ENCODE measurements around the gene P4HTM.

The P4HTM gene

DNA sequence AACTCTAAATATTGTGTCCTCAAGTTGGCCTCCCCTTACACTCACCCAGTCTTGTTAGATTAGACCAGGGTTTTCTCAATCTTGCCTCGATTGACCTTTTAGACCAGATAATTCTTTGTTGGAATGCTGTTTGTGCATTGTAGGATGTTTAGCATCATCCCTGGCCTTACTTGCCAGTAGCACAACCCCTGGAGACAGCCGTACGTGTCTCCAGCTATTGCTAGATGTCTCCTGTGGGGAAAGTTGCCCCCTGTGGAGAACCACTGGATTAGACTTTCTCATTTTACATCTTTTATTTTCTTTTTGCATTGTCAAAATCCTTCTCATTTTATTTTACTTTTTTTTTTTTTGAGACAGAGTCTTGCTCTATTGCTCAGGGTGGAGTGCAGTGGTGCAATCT, 19.4 kb downstream of the P4HTM start:
- no peak for DNase-seq

DNA sequence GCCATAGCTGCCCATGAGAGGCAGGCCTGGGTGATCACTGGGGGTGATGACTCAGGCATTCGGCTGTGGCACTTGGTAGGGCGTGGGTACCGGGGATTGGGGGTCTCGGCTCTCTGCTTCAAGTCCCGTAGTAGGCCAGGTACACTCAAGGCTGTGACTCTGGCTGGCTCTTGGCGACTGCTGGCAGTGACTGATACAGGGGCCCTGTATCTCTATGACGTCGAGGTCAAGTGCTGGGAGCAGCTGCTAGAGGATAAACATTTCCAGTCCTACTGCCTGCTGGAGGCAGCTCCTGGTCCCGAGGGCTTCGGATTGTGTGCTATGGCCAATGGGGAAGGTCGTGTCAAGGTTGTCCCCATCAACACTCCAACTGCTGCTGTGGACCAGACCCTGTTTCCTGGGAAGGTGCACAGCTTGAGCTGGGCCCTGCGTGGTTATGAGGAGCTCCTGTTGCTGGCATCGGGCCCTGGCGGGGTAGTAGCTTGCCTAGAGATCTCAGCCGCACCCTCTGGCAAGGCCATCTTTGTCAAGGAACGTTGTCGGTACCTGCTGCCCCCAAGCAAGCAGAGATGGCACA, 22.5 kb downstream of the P4HTM start:
- no peak for DNase-seq

DNA sequence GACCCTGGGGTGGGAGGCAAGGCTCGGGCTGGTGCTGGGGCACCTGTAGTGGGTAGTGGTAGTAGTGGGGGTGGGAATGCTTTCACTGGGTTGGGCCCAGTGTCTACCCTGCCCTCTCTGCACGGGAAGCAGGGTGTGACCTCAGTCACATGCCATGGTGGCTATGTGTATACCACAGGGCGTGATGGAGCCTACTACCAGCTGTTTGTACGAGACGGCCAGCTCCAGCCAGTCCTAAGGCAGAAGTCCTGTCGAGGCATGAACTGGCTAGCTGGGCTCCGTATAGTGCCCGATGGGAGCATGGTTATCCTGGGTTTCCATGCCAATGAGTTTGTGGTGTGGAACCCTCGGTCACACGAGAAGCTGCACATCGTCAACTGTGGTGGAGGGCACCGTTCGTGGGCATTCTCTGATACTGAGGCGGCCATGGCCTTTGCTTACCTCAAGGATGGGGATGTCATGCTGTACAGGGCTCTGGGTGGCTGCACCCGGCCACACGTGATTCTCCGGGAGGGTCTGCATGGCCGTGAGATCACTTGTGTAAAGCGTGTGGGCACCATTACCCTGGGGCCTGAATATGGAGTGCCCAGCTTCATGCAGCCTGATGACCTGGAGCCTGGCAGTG, 23.2 kb downstream of the P4HTM start:
- DNase-seq: no peak

DNA sequence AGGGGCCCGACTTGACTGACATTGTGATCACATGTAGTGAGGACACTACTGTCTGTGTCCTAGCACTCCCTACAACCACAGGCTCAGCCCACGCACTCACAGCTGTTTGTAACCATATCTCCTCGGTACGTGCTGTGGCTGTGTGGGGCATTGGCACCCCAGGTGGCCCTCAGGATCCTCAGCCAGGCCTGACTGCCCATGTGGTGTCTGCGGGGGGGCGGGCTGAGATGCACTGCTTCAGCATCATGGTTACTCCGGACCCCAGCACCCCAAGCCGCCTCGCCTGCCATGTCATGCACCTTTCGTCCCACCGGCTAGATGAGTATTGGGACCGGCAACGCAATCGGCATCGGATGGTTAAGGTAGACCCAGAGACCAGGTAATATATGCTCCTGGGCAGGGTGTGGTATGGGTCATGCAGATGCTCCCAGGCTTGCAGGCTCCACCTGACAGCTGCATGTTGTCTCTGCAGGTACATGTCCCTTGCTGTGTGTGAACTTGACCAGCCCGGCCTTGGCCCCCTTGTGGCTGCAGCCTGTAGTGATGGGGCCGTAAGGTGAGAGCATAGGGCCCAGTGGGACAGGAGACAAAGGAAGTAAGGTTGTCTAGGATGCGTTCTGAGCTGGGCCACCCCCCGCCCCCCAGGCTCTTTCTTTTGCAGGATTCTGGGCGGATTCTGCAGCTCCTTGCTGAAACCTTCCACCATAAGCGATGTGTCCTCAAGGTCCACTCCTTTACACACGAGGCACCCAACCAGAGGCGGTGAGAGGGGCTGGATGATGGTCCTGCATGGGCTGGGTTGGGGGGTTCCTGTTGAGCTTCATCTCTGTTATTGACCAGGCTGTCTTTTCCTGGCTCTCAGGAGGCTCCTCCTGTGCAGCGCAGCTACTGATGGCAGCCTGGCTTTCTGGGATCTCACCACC, 24.0 kb downstream of the P4HTM start:
- no peak for DNase-seq

DNA sequence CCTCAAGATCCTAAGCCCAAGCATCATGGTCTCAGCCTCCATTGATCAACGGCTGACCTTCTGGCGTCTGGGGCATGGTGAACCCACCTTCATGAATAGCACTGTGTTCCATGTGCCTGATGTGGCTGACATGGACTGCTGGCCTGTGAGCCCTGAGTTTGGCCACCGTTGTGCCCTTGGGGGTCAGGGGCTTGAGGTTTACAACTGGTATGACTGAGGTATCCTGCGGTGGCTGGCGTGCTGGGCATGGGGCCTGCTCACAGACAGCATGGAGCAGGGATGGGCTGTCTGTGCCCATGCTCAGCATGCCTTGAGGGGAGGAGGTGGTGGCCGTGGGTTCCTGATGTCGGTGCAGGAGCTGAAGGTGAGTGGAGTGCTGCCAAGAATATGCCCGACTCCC, 25.0 kb downstream of the P4HTM start:
- DNase-seq: no peak

DNA sequence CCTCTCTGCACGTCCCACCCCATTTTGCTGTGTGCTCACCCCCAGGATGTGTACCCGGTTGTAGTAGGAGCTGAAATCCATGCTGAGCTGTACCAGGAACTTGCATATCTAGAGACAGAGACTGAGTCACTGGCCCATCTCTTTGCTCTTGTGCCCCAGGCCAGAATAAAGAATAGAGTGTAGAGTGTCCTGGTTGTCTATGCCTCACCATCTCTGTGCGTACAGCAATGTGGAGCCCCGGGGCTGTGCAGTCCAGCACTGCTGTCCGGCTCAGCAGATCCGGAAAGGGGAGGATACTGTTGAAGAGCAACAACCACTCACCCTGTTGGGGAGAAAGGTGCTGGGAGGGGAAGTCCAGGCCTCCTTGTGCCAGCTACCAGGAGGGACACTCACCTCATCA, 25.7 kb downstream of the P4HTM start:
- no peak for DNase-seq

DNA sequence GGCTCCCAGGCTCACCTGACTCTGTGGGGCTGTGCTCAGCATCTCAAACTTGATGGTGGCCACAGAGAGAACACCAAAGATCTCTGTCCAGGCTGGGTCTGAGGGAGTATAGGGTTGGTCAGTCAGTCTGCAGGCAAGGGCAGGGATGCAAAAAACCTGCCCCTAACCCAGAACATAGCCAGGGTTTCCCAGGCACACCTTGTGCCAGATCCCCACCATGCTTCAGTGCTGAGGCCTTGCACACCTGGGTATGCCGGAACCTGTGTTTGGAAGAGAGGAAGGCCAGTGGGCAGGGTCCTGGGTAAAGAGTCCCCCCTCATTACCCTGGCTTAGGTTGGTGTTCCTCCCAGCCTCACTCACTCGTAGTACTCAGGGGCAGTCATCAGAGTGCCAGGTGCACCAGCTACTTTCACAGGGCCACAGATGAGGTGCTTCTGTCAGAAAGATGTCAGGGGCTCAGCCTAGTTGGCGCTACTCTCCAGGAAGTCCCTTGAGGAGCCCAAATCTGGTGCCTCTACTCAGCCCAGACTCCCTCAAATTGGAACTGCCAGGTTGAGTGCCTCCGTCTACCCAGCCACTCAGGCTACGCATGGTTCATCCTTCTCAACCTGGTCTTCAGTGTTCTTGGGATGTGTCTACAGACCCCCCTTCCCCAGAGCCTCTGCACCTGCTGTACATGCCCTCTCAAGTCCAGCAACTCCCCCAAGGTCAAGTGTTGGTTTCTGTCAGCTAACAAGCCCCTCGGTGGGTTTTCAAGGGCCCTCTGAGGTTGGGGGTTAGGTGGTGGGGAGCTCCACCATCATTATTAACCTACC, 26.6 kb downstream of the P4HTM start:
- no peak for DNase-seq

DNA sequence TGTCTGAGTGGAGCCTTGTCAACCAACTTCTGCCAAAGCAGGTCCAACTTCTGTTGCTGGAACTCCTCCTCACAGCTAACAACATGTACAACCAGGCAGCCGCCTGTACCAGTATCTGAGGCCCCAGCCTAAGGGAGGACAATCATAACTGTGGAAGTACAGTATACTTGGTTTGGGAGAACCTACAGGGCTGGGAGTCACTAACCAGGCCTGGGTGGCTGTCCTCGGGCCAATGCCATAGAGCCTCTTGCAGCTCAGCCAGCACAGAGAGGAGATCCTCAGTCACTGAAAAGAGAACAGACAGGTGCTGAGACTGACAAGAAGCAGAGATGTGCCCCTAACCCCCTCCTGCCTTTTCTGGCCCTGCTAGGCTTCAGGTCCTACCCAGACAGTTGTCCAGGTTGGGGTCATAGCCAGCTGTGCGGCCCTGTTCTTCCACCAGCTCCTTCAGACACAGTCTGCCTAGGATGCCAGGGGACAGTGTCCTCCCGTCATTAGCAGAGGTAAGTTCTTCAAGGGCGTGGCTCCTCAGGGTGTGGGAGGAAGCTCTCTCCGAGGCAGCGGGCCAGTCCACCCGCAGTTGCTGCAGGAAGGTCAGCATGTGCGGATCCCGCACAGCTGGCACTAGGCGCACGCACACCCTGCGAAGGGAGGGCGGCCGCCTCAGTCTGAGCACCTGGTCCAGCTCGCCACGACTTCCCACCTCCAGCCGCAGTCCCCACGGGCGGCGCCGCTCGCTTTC, 27.4 kb downstream of the P4HTM start:
- no peak for DNase-seq

DNA sequence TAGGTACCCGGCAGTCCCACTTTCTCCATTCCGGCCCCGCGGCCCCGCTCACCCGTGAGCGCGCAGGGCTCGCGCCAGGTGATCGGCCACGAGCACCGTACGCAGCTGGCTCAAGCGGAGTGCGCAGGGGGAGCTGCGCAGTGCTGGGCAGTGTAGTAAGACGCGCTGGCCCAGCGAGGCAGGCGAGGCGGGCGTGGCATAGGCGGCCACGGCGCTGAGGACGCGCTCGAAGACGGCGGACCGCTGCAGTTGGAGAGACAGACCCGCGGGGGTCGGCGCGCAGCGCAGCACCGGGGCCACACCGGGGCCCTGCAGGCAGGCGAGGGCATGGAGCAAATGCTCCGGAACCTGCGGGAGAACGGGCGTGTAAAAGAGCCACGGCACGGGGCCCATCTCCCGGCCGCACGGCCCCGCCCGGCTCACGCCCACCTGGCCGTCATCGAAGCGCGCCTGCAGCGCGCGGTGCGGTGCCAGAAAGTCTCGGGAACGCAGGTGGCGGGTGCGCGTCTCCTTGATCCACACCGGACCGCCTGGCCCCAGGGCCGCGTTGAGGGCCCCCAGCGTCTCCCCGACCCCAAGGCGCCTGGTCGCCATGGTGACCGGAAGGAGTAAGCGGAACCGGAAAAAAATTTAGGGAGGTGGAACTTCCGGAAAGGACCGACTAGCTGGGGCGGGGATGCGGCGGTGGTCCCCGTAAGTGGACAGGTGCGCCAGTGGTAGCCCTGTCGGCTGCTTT, 28.1 kb downstream of the P4HTM start, which contains the start of gene DALRD3:
Gene DALRD3, minus strand, starts transcription at position 610 of the 736 bp plus-strand sequence. Its CDS starts 16 bp downstream, at position 594.
- peak; percentile 80 for DNase-seq

DNA sequence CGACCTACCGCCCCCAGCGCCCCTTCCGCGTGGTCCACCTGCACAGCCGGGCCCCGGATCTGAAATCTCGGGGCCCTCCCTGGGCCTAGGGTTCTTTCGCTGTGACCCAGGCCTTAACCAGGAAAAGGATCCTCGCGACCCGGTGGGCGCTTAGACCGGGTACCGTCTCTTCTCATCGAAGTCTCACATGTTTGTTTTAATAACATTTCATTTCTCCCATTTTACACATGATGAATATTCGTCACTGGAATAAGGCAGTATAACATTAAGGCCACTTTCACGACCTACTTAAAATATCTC, 28.6 kb downstream of the P4HTM start:
- no peak for DNase-seq

DNA sequence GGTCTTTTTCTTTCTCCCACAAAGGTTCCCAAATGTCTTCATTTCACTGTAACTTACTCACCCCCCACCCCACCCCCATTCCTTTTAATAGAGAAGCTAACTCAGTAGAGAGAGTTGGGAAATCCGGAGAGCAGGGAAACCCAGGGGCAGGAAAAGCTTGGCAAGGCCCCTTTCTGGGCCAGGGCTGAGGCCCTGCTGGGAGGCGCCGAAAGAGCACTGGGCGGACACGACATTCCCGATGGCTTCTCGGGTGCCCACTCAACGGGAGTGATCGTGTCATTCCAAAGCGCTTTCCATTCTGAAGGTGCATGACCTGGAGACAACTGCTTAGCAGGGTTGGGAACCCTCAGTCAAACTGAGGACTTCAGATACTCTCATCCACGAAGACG, 29.9 kb downstream of the P4HTM start:
- DNase-seq: no peak

DNA sequence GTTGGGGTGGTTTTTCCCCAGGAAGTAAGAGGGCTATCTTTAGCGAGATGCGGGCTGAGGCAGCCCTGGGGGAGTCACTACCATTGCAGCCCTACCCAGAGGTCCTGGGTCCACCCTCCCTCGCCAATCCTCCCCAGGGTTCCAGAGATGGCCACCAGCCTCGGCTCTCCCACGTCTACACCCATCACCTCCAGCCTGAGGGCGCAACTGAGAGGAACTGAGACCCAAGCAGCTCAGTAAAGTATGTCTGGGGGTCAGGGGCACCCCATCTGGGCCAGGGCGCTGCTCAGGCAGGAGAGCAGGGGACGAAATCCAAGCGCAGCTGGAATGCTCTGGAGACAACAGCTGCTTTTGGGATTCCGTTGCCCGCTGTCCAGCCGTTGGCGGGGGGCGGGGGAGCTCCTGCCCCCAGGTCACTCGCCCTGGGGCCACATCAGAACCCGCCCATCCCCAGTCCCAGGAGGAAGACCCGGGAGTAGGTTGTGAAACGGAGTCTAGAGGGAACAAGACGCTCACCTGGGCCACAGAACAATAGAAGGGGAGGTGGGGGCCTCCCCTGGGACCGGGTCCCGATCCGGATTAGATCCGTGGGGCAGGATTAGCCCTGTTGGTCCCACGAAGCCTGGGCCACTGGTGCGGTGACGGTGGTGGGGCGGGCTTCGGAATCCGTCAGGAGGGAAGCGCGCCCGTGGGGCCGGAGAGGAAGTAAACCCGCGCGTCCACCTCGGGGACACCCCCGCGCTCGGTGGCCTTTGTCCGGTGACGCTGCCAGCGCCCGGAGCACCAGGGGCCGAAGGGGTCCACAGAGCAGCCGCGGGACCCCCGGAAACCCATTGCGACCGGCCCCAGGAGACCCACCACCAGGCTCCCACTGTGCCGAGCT, 30.5 kb downstream of the P4HTM start:
- DNase-seq: no peak

DNA sequence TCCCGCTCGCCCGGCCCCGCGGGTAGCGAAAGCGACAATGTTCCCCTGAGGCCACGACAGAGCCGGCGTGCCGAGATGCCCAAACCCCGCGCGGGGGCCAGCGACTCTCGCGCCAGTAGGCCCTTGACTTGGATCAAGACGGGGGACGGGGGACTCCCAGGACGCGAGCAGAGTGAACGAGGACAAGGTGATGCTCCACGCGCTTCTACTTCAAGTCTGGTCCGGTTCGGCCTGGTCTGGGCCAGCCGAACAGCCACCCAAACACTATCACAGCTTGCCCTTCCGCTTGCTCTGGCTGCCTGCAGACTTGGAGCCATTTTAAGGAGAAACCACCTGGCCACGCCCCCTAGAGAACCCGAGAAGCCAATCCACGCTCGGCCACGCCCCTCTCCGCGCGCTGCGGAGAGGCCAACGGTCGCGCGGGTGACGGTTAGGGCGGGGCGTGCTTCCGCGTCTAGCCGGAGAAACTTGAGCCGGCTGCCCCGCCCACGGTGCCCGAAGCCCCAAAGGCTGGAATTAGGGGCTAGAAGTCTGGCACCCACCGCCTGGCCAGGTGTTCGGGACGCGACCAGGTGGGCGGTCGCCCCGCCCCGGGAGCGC, 31.3 kb downstream of the P4HTM start:
- DNase-seq: peak; percentile 92

DNA sequence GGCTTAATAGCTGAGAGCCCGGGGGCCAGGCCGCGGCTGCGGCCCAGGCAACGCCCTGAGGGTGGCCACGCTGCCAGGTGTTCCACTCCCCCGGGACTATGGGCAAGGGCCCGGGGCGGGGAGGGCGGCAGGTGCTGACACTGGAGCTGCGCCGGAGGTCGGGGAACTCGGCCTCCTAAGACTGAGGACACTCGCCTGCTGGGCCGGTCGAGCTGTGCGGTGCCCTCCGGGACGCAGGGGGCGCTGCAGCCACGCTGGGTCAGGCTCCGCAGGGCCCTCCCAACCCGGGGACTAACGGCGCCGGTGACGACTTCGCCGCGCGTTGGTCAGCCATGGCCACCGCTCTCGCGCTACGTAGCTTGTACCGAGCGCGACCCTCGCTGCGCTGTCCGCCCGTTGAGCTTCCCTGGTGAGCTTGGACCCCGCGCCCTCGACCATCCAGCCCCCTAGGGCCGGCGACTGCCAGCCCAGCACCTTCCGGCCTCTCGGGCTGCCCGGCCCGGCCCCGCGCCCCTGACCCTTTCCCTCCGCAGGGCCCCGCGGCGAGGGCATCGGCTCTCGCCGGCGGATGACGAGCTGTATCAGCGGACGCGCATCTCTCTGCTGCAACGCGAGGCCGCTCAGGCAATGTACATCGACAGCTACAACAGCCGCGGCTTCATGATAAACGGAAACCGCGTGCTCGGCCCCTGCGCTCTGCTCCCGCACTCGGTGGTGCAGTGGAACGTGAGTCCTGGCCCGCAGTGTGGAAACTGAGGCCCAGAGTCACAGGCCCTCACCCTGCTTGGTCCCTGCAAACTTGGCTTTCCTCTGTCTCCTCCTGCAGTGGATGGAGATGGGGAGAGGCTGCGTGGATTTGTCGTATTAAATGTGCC, 32.0 kb downstream of the P4HTM start, which contains the start of gene NDUFAF3:
Gene NDUFAF3, plus strand, starts transcription at position 309 of the 875 bp plus-strand sequence. Its CDS starts 24 bp downstream, at position 333.
- DNase-seq: peak; percentile 88

DNA sequence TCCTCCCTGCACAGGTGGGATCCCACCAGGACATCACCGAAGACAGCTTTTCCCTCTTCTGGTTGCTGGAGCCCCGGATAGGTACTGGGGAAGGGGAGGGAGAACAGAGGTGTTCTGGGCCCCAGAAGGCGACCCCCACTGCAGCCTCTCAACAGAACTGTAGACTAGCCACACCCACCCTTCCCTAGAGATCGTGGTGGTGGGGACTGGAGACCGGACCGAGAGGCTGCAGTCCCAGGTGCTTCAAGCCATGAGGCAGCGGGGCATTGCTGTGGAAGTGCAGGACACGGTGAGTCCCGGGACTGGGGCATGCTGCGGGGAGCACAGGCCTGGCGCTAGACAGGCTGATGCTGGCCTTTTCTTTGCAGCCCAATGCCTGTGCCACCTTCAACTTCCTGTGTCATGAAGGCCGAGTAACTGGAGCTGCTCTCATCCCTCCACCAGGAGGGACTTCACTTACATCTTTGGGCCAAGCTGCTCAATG, 32.7 kb downstream of the P4HTM start:
- no peak for DNase-seq

DNA sequence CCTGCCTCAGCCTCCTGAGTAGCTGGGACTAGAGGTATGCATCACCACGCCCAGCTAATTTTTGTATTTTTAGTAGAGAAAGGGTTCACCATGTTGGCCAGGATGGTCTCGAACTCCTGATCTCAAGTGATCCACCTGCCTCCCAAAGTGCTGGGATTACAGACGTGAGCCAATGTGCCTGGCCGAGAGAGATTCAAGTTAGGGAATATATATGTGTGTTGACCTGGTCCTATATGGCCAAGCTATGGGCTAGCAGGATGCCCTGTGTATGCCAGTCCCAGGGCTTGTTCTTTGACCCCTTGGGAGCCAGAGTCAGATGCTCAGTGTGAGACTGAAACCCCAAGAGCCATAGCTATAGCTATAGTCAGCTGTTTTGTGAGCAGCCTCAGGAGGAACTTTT, 33.7 kb downstream of the P4HTM start:
- DNase-seq: no peak

DNA sequence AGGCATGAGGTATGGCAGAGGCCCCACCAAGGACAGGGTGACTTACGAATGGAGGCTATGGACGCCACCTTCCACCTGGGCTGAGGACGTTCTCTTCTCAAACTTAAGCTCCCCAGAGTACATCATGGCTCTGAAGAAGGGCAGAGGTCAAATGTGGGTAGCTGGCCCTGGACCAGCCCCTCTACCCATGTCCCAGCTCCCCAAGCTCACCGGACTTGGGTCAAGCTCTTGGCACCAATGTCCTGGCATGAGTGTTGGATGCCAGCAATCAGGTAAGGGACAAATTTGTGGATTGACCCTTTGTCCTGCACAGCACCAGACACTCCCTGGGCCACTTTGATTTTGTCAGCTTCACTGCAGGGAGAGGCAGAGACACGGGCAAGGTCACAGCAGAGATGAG, 34.4 kb downstream of the P4HTM start:
- DNase-seq: no peak

DNA sequence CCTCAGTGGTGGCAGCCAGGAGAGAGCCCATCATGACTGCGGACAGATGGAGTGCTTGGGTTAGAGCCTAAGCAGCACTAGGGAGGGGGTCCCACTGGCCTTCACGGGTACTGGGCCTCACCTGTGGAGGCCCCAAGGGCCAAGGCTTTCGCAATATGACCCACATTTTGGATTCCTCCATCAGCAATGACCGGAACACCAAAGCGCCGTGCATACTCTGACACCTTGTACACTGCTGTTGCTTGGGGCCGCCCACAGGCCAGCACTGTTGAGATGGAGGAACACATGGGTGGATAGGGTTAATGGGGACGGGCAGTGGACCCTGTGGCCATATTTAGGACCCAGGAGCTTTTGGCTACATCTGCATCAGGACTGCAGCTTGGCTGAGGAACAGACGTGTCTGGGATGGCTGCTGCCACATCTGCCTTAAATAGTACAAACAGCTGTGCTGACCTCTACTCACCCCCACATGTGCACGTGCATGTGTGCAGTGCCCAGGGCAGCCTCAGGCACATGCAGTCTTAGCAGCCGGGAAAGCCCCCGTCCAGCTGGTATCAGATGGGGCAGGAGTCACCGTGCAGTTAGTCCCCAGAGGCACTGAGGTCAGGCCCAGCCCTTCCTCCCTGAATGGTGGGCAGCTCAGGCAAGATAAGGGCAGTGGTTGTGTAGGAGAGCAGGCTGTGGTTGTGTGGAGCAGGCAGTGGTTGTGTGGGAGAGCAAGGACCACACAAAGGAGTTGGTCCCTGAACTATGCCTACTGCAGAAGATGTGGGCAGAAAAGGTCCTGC, 35.2 kb downstream of the P4HTM start:
- DNase-seq: no peak
